ENCODE results near the gene SYP. TPM values are rescaled to one million over a fixed set of nuclear protein-coding genes. Genes with fewer than 3 reads are reported as not detected.

The SYP gene
- total and polyA plus RNA-seq, 2 donors (not counting 1 experiment from before 2014, with no cell fraction given), result 1.2 to 1.6 TPM

GRCh38 chrX:49184294-49185281 is 15.4 kb downstream of the SYP start:
- Histone ChIP-seq H3K4me3 (ENCODE audit: control extremely low read depth in 1 of 5, extremely low read depth in 1 of 5, insufficient read depth in 1 of 5, low read depth in 2 of 5, low read length in 4 of 5) (peak overlapping the region in 4 of 5 experiments; percentile 58 to 71 (median 70)), H3K36me3 (replicated peaks in 1 of 2; ENCODE audit: control extremely low read depth in 1 of 2, control insufficient read depth in 1 of 2, extremely low read depth in 1 of 2, insufficient read depth in 2 of 2, low read length in 1 of 2) (peaks cover 0 to 9% of the 10 kb centered on the region in 2 experiments), H3K27ac (ENCODE audit: low read length in 2 of 2) (peak overlapping the region; percentile 21 to 24), H3K27me3 (replicated peaks in 1 of 4; ENCODE audit: control extremely low read depth in 1 of 4, control insufficient read depth in 3 of 4, insufficient read depth in 4 of 4, low read length in 3 of 4) (no peaks in the 10 kb centered on the region), H3K9ac (ENCODE audit: low read length) (peak overlapping the region; percentile 51), H3K79me2 (ENCODE audit: control insufficient read depth, insufficient read depth, low read length) (peaks cover 7% of the 10 kb centered on the region), H3K4me1 (ENCODE audit: control insufficient read depth in 2 of 2, insufficient read depth in 2 of 2, low read length in 2 of 2) (peaks cover 6 to 19% of the 10 kb centered on the region in 2 donors), H3K4me2 (replicated peaks; ENCODE audit: low read depth, low read length, poor library complexity, severe bottlenecking) (peak overlapping the region; percentile 83), H4K20me1 (ENCODE audit: control insufficient read depth, insufficient read depth, low read length, poor library complexity, severe bottlenecking) (no peaks in the 10 kb centered on the region), H2AFZ (ENCODE audit: insufficient read depth, low read depth, low read length, poor library complexity, severe bottlenecking) (peak overlapping the region; percentile 51), H3K9me3 (ENCODE audit: control extremely low read depth in 1 of 3, control insufficient read depth in 2 of 3, insufficient read depth in 1 of 3, low read length in 2 of 3) (no peaks in the 10 kb centered on the region)
- POLR2A ChIA-PET, result no interaction called here
- DNase-seq, result peak; percentile 53
- CTCF ChIA-PET, result interaction anchor here (0.9 kb wide), 1 partner anchor 12 kb away, joined by 4 read pairs; no protein-coding TSS in a partner anchor
- peak; percentile 55 for ATAC-seq (ENCODE audit: low read depth)
- Mint-ChIP-seq H3K27ac (peak overlapping the region; percentile 77), H3K4me1 (peaks cover 12% of the 10 kb centered on the region), H3K27me3 (no peaks in the 10 kb centered on the region), H3K9me3 (ENCODE audit: insufficient read depth) (no peaks in the 10 kb centered on the region), H3K4me3 (peak overlapping the region; percentile 83)
- no peak for TF ChIP-seq EZH2 (IDR thresholded peaks at IDR 0.05; ENCODE audit: borderline replicate concordance, insufficient read depth, low read depth, low read length, poor library complexity, severe bottlenecking)
- TF ChIP-seq CTCF (IDR thresholded peaks at IDR 0.05), result no peak
- WGBS (ENCODE audit: insufficient coverage), result 7% methylated on average over 36 of the region's 46 CpGs
- intact Hi-C loops (cut with micrococcal nuclease), result loop anchor here (1.0 kb wide), 1 partner anchor 17 kb away; no protein-coding TSS in a partner anchor

All from B cell (primary cell).